Liver (tissue), 9 donors: ENCODE results near the gene CDH4. TPM values are rescaled to one million over a fixed set of nuclear protein-coding genes. Genes with fewer than 3 reads are reported as not detected.

Experiments used
- DNase-seq: peaks from one replicate; pipeline ENCODE4 v3.0.0-alpha.2; 2017; ENCODE audit warnings: low spot score
- H3K27ac ChIP-seq, 2 donors: one replicate each; pipeline ENCODE4 v1.7.0; 2013; ENCODE audit warnings: inconsistent platforms in 2 of 2, low read length in 2 of 2, control low read depth in 1 of 2, low read depth in 1 of 2, mild to moderate bottlenecking in 1 of 2
- H3K27me3 ChIP-seq, 4 donors: one replicate each; pipeline versions ENCODE4 v1.6.1 to v1.7.0; 2013; ENCODE audit warnings: low read length in 3 of 4, inconsistent platforms in 1 of 4, mild to moderate bottlenecking in 1 of 4, moderate library complexity in 1 of 4; ENCODE audit not compliant: control insufficient read depth in 4 of 4, insufficient read depth in 4 of 4
- H3K36me3 ChIP-seq, 4 donors: one replicate each; pipeline versions ENCODE4 v1.6.1 to v1.7.0; 2013; ENCODE audit warnings: low read length in 3 of 4, mild to moderate bottlenecking in 3 of 4, low read depth in 1 of 4, moderate library complexity in 1 of 4; ENCODE audit not compliant: control insufficient read depth in 4 of 4, insufficient read depth in 3 of 4
- H3K4me1 ChIP-seq, 4 donors: one replicate each; pipeline versions ENCODE4 v1.6.1 to v1.7.0; 2013; ENCODE audit warnings: low read length in 3 of 4, mild to moderate bottlenecking in 3 of 4, moderate library complexity in 1 of 4; ENCODE audit not compliant: control insufficient read depth in 4 of 4, insufficient read depth in 4 of 4
- H3K4me3 ChIP-seq, 3 donors: one replicate each; pipeline versions ENCODE4 v1.6.1 to v1.7.0; 2013; ENCODE audit warnings: low read length in 3 of 3, control low read depth in 1 of 3, low read depth in 1 of 3, mild to moderate bottlenecking in 1 of 3
- H3K9ac ChIP-seq, 2 donors: one replicate each; pipeline ENCODE4 v1.7.0; 2013; ENCODE audit warnings: low read length in 2 of 2, mild to moderate bottlenecking in 2 of 2, moderate library complexity in 2 of 2, control low read depth in 1 of 2, low read depth in 1 of 2
- H3K9me3 ChIP-seq, 4 donors: one replicate each; pipeline versions ENCODE4 v1.6.1 to v1.7.0; 2013; ENCODE audit warnings: low read length in 3 of 4; ENCODE audit not compliant: control insufficient read depth in 4 of 4
- CTCF ChIP-seq: fragments of 150-350 bp; IDR thresholded peaks from 2 replicates; pipeline ENCODE4 v1.5.1; 2017; ENCODE audit warnings: improper control_type of control experiment, low read depth, low read length; ENCODE audit not compliant: missing input control
- EGR1 ChIP-seq, 2 donors: IDR thresholded peaks; 2 replicates each; pipeline ENCODE4 v1.6.1; 2016 to 2018; ENCODE audit warnings: antibody characterized with exemption in 2 of 2, low read depth in 2 of 2
- FOXA1 ChIP-seq: IDR thresholded peaks from 2 replicates; pipeline ENCODE4 v1.6.1; 2016; ENCODE audit warnings: antibody characterized with exemption
- FOXA2 ChIP-seq: IDR thresholded peaks from 2 replicates; pipeline ENCODE4 v1.6.1; 2016; ENCODE audit warnings: antibody characterized with exemption
- GABPA ChIP-seq, 2 donors: IDR thresholded peaks in 1 of 2; conservative IDR thresholded peaks in 1 of 2; 2 replicates each; pipeline ENCODE4 v1.6.1; 2016; ENCODE audit warnings: antibody characterized with exemption in 2 of 2, mild to moderate bottlenecking in 1 of 2, moderate library complexity in 1 of 2
- HNF4A ChIP-seq, 2 donors: conservative IDR thresholded peaks; 2 replicates each; pipeline ENCODE4 v1.6.1; 2016; ENCODE audit warnings: antibody characterized with exemption in 2 of 2, mild to moderate bottlenecking in 2 of 2
- HNF4G ChIP-seq: IDR thresholded peaks from 2 replicates; pipeline ENCODE4 v1.6.1; 2016; ENCODE audit warnings: antibody characterized with exemption
- JUND ChIP-seq, 2 donors: IDR thresholded peaks; 2 replicates each; pipeline ENCODE4 v1.6.1; 2016; ENCODE audit warnings: antibody characterized with exemption in 2 of 2
- NR2F2 ChIP-seq: IDR thresholded peaks from 2 replicates; pipeline ENCODE4 v1.6.1; 2016; ENCODE audit warnings: antibody characterized with exemption
- RAD21 ChIP-seq, 2 donors: IDR thresholded peaks; 2 replicates each; pipeline ENCODE4 v1.6.1; 2016; ENCODE audit warnings: antibody characterized with exemption in 2 of 2, mild to moderate bottlenecking in 2 of 2
- RXRA ChIP-seq, 2 donors: IDR thresholded peaks; 2 replicates each; pipeline ENCODE4 v1.6.1; 2017 to 2018; ENCODE audit warnings: antibody characterized with exemption in 2 of 2, mild to moderate bottlenecking in 1 of 2
- SP1 ChIP-seq: IDR thresholded peaks from 2 replicates; pipeline ENCODE4 v1.6.1; 2018; ENCODE audit warnings: antibody characterized with exemption, mild to moderate bottlenecking
- TAF1 ChIP-seq: conservative IDR thresholded peaks from 2 replicates; pipeline ENCODE4 v1.6.1; 2016; ENCODE audit warnings: antibody characterized with exemption, mild to moderate bottlenecking
- YY1 ChIP-seq: IDR thresholded peaks from 2 replicates; pipeline ENCODE4 v1.6.1; 2016; ENCODE audit warnings: antibody characterized with exemption, mild to moderate bottlenecking
- WGBS: extraction: QIAGEN DNeasy Blood & Tissue Kit; methylation state at CpG from one replicate; pipeline ENCODE4 v1.1.7; 2013; 5-methylcytosine and 5-hydroxymethylcytosine counted together
- polyA plus RNA-seq, 2 donors: library from polyadenylated mRNA; stranded (reverse) in 1 of 2; unstranded in 1 of 2; fragments of 200-250 nt in 1 of 2; fragments of >200 nt in 1 of 2; fragmentation: Nextera tagmentation in 1 of 2; extraction: Ambion mirVana in 1 of 2; gene quantifications; one replicate each; pipeline versions ENCODE4 v1.2.1 to v1.2.3, GENCODE V29; 2013 to 2015
- total RNA-seq, 2 donors: library from RNA; depleted of rRNA; stranded (reverse); fragments of >200 nt; gene quantifications; one replicate each; pipeline ENCODE4 v1.2.3, GENCODE V29; 2014
- TF ChIP-seq, protein P1 (sequence below): IDR thresholded peaks from 2 replicates; pipeline ENCODE4 v1.6.1; 2016; ENCODE audit warnings: antibody characterized with exemption
- TF ChIP-seq, protein P2 (sequence below): IDR thresholded peaks from 2 replicates; pipeline ENCODE4 v1.6.1; 2016; ENCODE audit warnings: antibody characterized with exemption
- TF ChIP-seq, protein P3 (sequence below): IDR thresholded peaks from 2 replicates; pipeline ENCODE4 v1.6.1; 2016; ENCODE audit warnings: antibody characterized with exemption
- TF ChIP-seq, protein P4 (sequence below): IDR thresholded peaks from 2 replicates; pipeline ENCODE4 v1.6.1; 2016; ENCODE audit warnings: antibody characterized with exemption, mild to moderate bottlenecking
- donor health status: healthy.
- donor health status: healthy.
- donor health status: healthy.
- donor health status: healthy.
- donor health status: healthy.

The CDH4 gene
- total and polyA plus RNA-seq, 4 donors = 0.03 to 0.25 (median 0.19) TPM; not detected in 1

DNA sequence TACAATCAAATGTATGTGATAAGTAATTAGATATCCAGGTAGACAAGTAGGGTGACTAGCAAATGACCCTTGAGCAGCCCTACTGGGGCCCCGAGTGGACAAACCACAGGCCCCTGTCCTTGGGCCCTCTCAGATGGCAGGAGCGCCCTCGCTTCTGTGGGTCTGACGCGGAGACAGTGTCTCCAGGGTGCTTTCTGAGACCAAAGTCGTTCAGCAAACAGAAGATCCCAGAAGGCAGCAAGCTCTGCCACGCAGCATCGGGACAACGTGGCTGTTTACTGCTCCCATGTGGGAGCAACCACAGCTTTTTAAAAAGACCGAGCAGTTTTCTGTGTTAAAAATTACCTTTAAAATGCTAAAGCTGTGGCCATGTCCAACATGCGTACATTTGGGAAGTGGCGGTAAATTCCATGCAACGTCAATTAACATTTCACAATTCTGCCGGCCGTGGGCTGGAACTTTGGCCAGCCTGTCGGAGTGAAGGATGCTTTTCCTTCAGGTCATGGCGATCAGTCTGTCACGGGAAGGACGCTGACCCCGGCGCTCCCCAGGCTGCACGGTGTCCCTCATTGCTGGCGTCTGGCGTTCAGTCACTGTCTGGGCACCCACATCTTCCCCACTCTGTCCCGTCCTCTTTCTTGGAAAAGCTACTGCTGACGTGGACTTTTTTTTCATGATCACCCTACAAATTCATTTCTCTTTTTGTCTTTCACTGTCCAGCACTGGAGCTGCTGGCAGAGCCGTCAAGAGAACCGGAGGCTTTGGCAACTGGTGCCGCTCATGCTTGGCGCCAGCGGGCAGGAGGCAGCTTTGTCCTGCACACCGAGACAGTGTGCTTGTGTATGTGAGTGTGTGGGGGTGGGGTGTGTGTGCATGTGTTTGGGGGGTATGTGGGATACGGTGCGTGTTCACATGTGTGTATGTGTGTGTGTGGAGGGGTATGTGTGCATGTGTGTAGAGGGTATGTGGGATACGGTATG is 293.1 kb downstream of the CDH4 start:
- H3K27ac ChIP-seq = no peak overlapping the region
- TF ChIP-seq, protein P1, sequence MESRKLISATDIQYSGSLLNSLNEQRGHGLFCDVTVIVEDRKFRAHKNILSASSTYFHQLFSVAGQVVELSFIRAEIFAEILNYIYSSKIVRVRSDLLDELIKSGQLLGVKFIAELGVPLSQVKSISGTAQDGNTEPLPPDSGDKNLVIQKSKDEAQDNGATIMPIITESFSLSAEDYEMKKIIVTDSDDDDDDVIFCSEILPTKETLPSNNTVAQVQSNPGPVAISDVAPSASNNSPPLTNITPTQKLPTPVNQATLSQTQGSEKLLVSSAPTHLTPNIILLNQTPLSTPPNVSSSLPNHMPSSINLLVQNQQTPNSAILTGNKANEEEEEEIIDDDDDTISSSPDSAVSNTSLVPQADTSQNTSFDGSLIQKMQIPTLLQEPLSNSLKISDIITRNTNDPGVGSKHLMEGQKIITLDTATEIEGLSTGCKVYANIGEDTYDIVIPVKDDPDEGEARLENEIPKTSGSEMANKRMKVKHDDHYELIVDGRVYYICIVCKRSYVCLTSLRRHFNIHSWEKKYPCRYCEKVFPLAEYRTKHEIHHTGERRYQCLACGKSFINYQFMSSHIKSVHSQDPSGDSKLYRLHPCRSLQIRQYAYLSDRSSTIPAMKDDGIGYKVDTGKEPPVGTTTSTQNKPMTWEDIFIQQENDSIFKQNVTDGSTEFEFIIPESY = no peak
- TF ChIP-seq GABPA (IDR thresholded peaks at IDR 0.05 in 1 of 2, conservative IDR thresholded peaks at IDR 0.05 in 1 of 2) = no peak
- TF ChIP-seq JUND (IDR thresholded peaks at IDR 0.05) = no peak
- TF ChIP-seq YY1 = no peak
- TF ChIP-seq SP1 = no peak
- no peak for TF ChIP-seq RXRA (IDR thresholded peaks at IDR 0.05)
- TF ChIP-seq, protein P2, sequence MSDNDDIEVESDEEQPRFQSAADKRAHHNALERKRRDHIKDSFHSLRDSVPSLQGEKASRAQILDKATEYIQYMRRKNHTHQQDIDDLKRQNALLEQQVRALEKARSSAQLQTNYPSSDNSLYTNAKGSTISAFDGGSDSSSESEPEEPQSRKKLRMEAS = no peak
- TF ChIP-seq HNF4G = no peak
- TF ChIP-seq NR2F2 = no peak
- no peak for TF ChIP-seq HNF4A (conservative IDR thresholded peaks at IDR 0.05)
- WGBS = 78% methylated on average over 35 of the region's 35 CpGs
- H3K36me3 ChIP-seq = no peaks in the 10 kb centered on the region
- H3K4me1 ChIP-seq = no peaks in the 10 kb centered on the region
- no peak overlapping the region for H3K9ac ChIP-seq
- DNase-seq = no peak
- H3K4me3 ChIP-seq = no peak overlapping the region
- H3K27me3 ChIP-seq = peaks cover 0 to 5% (median 1%) of the 10 kb centered on the region in 4 donors
- H3K9me3 ChIP-seq = no peaks in the 10 kb centered on the region

GRCh38 chr20:61546641-61547040 is 294.6 kb downstream of the CDH4 start:
- H3K9ac ChIP-seq = no peak overlapping the region
- TF ChIP-seq, protein P1 = no peak
- TF ChIP-seq RAD21 (IDR thresholded peaks at IDR 0.05) (no peak), FOXA1 (no peak), YY1 (no peak), HNF4A (conservative IDR thresholded peaks at IDR 0.05) (no peak), GABPA (IDR thresholded peaks at IDR 0.05 in 1 of 2, conservative IDR thresholded peaks at IDR 0.05 in 1 of 2) (no peak), RXRA (IDR thresholded peaks at IDR 0.05) (no peak), SP1 (no peak), CTCF (no peak), TAF1 (no peak), JUND (IDR thresholded peaks at IDR 0.05) (no peak), FOXA2 (no peak), EGR1 (IDR thresholded peaks at IDR 0.05; ENCODE audit: low read depth in 2 of 2) (no peak), HNF4G (no peak), NR2F2 (no peak)
- TF ChIP-seq, protein P3, sequence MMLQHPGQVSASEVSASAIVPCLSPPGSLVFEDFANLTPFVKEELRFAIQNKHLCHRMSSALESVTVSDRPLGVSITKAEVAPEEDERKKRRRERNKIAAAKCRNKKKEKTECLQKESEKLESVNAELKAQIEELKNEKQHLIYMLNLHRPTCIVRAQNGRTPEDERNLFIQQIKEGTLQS = no peak
- TF ChIP-seq, protein P4, sequence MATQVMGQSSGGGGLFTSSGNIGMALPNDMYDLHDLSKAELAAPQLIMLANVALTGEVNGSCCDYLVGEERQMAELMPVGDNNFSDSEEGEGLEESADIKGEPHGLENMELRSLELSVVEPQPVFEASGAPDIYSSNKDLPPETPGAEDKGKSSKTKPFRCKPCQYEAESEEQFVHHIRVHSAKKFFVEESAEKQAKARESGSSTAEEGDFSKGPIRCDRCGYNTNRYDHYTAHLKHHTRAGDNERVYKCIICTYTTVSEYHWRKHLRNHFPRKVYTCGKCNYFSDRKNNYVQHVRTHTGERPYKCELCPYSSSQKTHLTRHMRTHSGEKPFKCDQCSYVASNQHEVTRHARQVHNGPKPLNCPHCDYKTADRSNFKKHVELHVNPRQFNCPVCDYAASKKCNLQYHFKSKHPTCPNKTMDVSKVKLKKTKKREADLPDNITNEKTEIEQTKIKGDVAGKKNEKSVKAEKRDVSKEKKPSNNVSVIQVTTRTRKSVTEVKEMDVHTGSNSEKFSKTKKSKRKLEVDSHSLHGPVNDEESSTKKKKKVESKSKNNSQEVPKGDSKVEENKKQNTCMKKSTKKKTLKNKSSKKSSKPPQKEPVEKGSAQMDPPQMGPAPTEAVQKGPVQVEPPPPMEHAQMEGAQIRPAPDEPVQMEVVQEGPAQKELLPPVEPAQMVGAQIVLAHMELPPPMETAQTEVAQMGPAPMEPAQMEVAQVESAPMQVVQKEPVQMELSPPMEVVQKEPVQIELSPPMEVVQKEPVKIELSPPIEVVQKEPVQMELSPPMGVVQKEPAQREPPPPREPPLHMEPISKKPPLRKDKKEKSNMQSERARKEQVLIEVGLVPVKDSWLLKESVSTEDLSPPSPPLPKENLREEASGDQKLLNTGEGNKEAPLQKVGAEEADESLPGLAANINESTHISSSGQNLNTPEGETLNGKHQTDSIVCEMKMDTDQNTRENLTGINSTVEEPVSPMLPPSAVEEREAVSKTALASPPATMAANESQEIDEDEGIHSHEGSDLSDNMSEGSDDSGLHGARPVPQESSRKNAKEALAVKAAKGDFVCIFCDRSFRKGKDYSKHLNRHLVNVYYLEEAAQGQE = no peak
- TF ChIP-seq, protein P2 = no peak
- peaks cover 0 to 5% (median 1%) of the 10 kb centered on the region in 4 donors for H3K27me3 ChIP-seq
- H3K9me3 ChIP-seq = peaks cover 0 to 5% (median 0%) of the 10 kb centered on the region in 4 donors
- no peak for DNase-seq
- no peaks in the 10 kb centered on the region for H3K36me3 ChIP-seq
- 83% methylated on average over 12 of the region's 12 CpGs for WGBS
- H3K4me1 ChIP-seq = no peaks in the 10 kb centered on the region
- no peak overlapping the region for H3K27ac ChIP-seq
- no peak overlapping the region for H3K4me3 ChIP-seq
